GM12875 (cell line): Measurements from ENCODE around the gene ZFX.

Experiments
- H3K4me3 ChIP-seq: one replicate; pipeline ENCODE4 v1.5.1; 2011; ENCODE audit warnings: low read depth, low read length, control low read depth
- CTCF ChIP-seq: IDR thresholded peaks from 2 replicates; pipeline ENCODE4 v1.5.1; 2011; ENCODE audit warnings: low read depth, mild to moderate bottlenecking, control low read depth, inconsistent platforms, low read length, moderate library complexity, borderline replicate concordance; ENCODE audit not compliant: insufficient read depth

ZFX gene

DNA sequence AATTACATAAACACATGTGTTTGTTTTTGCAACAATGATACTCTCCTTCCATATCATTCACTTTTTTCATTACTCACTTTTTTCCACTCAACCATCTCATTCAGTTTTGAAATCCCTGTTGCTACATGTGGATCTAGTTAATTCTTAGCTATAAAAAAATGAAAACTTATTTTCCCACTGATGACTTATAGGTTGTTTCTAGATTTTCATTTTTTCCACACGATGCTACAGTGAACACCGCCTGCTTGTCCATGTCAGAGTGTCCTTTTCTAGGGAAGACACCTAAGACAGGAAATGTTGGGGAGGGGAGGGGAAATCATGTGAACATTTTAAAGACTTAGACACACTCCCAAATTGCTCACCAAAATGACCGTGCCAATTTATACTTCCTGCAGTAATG lies 94.2 kb downstream of the ZFX start:
- H3K4me3 ChIP-seq = no peak overlapping the region
- no peak for TF ChIP-seq CTCF

GRCh38 chrX:24245202-24245601 lies 95.7 kb downstream of the ZFX start:
- TF ChIP-seq CTCF = no peak

GRCh38 chrX:24248042-24248441 lies 98.5 kb downstream of the ZFX start:
- H3K4me3 ChIP-seq = no peak overlapping the region
- TF ChIP-seq CTCF = no peak

More at GRCh38 chrX:24245202-24245601, 95.7 kb downstream of the ZFX start:
- no peak overlapping the region for H3K4me3 ChIP-seq

GRCh38 chrX:24253030-24253429 lies 103.5 kb downstream of the ZFX start:
- TF ChIP-seq CTCF = no peak
- no peak overlapping the region for H3K4me3 ChIP-seq

DNA sequence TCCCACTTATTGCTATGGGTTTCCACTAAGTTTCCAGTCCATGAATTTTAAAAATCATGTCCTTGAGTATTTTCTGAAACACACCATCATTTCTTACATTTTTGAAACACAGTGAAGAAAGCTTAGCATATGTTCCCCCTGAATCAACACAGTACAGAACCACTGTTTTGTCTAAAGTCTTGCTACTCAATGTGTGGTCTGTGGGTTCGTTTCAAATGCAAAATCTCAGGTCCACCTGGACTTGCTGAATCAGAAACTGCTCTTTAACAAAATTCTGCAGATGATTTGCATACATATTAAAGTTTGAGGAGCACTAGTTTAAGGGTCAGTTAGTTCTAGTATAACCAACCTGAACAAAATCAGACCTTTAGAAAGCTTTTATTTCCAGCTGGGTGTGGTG lies 103.9 kb downstream of the ZFX start:
- no peak overlapping the region for H3K4me3 ChIP-seq
- TF ChIP-seq CTCF = no peak

GRCh38 chrX:24257011-24257410 lies 107.5 kb downstream of the ZFX start:
- no peak overlapping the region for H3K4me3 ChIP-seq
- no peak for TF ChIP-seq CTCF

- TF ChIP-seq CTCF = peak; percentile 54; the same call in 1 of the 2 replicates
- H3K4me3 ChIP-seq = no peak overlapping the region
Observed at GRCh38 chrX:24259544-24260240, 110.2 kb downstream of the ZFX start.
